Stomach (tissue), 19 donors: ENCODE measurements around the gene CD300LD. TPM values are rescaled to one million over a fixed set of nuclear protein-coding genes. Genes with fewer than 3 reads are reported as not detected.

ENCODE experiments used
- DNase-seq, 2 donors: peaks; one replicate each; pipeline versions ENCODE4 v3.0.0 to v3.0.0-alpha.2; 2013 to 2019
- H3K27ac ChIP-seq, 5 donors: fragments of 200-600 bp in 4 of 5; sonication (generic) in 4 of 5; one replicate each; pipeline ENCODE4 v1.5.1; 2013 to 2019; ENCODE audit warnings: mild to moderate bottlenecking in 1 of 5, moderate library complexity in 1 of 5
- H3K27me3 ChIP-seq, 3 donors: fragments of 200-600 bp; sonication (generic); one replicate each; pipeline ENCODE4 v1.5.1; 2017 to 2019; ENCODE audit warnings: mixed run types in 1 of 3
- H3K36me3 ChIP-seq, 4 donors: fragments of 200-600 bp; sonication (generic); 1 replicate in 3 of 4; 2 replicates in 1 of 4; pipeline ENCODE4 v1.5.1; 2016 to 2019
- H3K4me1 ChIP-seq, 4 donors: fragments of 200-600 bp; sonication (generic); one replicate each; pipeline ENCODE4 v1.5.1; 2016 to 2019
- H3K4me3 ChIP-seq, 4 donors: fragments of 200-600 bp; sonication (generic) in 3 of 4; one replicate each; pipeline ENCODE4 v1.5.1; 2016 to 2019; ENCODE audit warnings: mild to moderate bottlenecking in 1 of 4
- H3K9me3 ChIP-seq, 4 donors: fragments of 200-600 bp; sonication (generic); one replicate each; pipeline ENCODE4 v1.5.1; 2016 to 2019
- CTCF ChIP-seq, 7 experiments: fragments of 450-650 bp in 4 of 7; fragments of 200-600 bp in 3 of 7; sonication (generic) in 3 of 7; IDR thresholded peaks; one replicate each; pipeline ENCODE4 v1.5.1; 2016 to 2019; ENCODE audit warnings: antibody characterized with exemption in 7 of 7, control low read depth in 2 of 7, mild to moderate bottlenecking in 1 of 7
- EP300 ChIP-seq: sonication (generic); formaldehyde crosslinking; IDR thresholded peaks from one replicate; pipeline ENCODE4 v1.6.1; 2017; ENCODE audit warnings: antibody characterized with exemption
- POLR2A ChIP-seq, 4 donors: fragments of 450-650 bp; IDR thresholded peaks; one replicate each; pipeline ENCODE4 v1.6.1; 2016; ENCODE audit warnings: antibody characterized with exemption in 4 of 4, control low read depth in 2 of 4, mild to moderate bottlenecking in 1 of 4, moderate library complexity in 1 of 4
- POLR2AphosphoS5 ChIP-seq, 3 donors: sonication (generic); formaldehyde crosslinking; IDR thresholded peaks; one replicate each; pipeline ENCODE4 v1.6.1; 2016; ENCODE audit warnings: antibody characterized with exemption in 3 of 3
- WGBS, 5 donors: extraction: QIAGEN DNeasy Blood & Tissue Kit in 3 of 5; methylation state at CpG; one replicate each; pipeline versions ENCODE4 v1.1.5 to v1.1.7; 2013 to 2018; 5-methylcytosine and 5-hydroxymethylcytosine counted together
- intact Hi-C: fragments of 100-400 bp; cut with DNase I; formaldehyde crosslinking; loops from one replicate; pipeline ENCODE4 v1.15.1; 2023; ENCODE audit warnings: low total_unique reads
- long read RNA-seq, 10 donors: transcript quantifications; one replicate each; lab custom pipeline, GENCODE V29; 2026
- polyA plus RNA-seq, 3 donors: library from polyadenylated mRNA; stranded (reverse); fragments of 200-250 nt; gene quantifications; one replicate each; pipeline ENCODE4 v1.2.3, GENCODE V29; 2013
- total RNA-seq, 5 donors: library from RNA; depleted of rRNA; stranded (reverse); fragments of >200 nt; gene quantifications; one replicate each; pipeline versions ENCODE4 v1.1.0 to v1.2.3, GENCODE V29; 2014 to 2016
- donor health status: healthy with polysubstance abuse.
- donor health status: Bipolar disorder and iron deficiency.
- donor health status: healthy.

The CD300LD gene
- not detected for total RNA-seq
- polyA plus RNA-seq, result not detected
- long read RNA-seq, donor 1, result 0 reads
- long read RNA-seq, donor 2, result 0 reads
- long read RNA-seq, donor 3, result 0 reads
- long read RNA-seq, donor 4, result 0 reads
- long read RNA-seq, donor 5, result 0 reads
- long read RNA-seq, donor 6, result 0 reads
- long read RNA-seq, donor 7, result 0 reads
- long read RNA-seq, donor 8, result 0 reads
- long read RNA-seq, donor 9, result 0 reads
- long read RNA-seq, donor 10, result 0 reads

GRCh38 chr17:74592087-74592990 is at the start of gene CD300LD:
Gene CD300LD, minus strand, starts transcription at chr17:74592283. Its CDS starts 81 bp downstream, at chr17:74592202.
- intact Hi-C loops, result no loop called here
- no peak within 1 kb of the TSS for H3K27ac ChIP-seq
- H3K4me3 ChIP-seq, result no peak within 1 kb of the TSS
- peaks cover 0 to 35% (median 0%) of the 10 kb centered on the region in 3 donors for H3K27me3 ChIP-seq
- no peaks in the 10 kb centered on the region for H3K9me3 ChIP-seq
- no peaks in the 10 kb centered on the region for H3K36me3 ChIP-seq
- H3K4me1 ChIP-seq, result no peaks in the 10 kb centered on the region
- 68 to 79% (median 73%) methylated on average over 14 of the region's 14 CpGs for WGBS, 5 donors
- TF ChIP-seq EP300 (no peak), CTCF (IDR thresholded peaks at IDR 0.05) (no peak), POLR2A (IDR thresholded peaks at IDR 0.05) (no peak)
- no peak for DNase-seq

DNA sequence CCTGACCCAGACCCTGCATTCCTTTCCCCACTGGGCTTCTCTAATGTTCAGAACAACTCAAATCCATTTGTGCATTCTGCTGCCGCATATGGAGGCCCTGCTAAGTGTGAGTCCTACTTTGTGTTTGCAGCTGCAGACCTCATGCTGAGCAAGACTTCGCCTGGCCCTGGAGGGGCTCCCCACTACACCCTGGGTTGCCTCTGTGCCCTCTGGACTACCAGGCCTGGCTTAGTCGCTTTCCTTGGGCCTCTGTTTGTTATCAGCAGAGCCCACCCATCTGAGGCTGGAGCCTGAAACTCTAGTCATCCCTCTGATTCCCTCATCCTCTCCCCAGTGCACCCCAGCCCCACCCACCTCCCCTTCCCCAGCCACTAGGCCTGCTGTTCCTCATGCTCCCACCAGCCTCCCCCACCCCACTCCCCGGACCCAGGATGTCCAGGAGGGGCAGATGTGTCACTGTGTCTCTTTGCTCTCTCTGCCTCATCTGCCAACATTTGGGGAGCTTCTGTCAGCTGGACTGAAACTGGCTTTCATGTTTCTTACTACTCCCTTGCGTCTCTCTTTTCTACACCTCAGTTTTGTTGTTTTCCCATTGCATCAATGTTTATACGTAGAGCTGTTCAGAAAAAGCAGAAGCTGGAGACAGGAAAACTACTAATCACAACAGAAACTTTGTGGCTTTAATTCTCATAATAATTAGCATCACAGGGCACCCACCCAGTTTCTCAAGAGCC is 49.3 kb upstream of the CD300LD start:
- Histone ChIP-seq H3K36me3 (no peaks in the 10 kb centered on the region), H3K27me3 (peaks cover 0 to 54% (median under 1%) of the 10 kb centered on the region in 3 donors), H3K27ac (no peak overlapping the region), H3K4me1 (peaks cover 0 to 13% (median 0%) of the 10 kb centered on the region in 4 donors), H3K9me3 (no peaks in the 10 kb centered on the region), H3K4me3 (no peak overlapping the region)
- TF ChIP-seq CTCF (IDR thresholded peaks at IDR 0.05) (no peak), POLR2A (IDR thresholded peaks at IDR 0.05) (no peak), POLR2AphosphoS5 (IDR thresholded peaks at IDR 0.05) (no peak), EP300 (no peak)
- no peak for DNase-seq
- WGBS, 5 donors, result 63 to 71% (median 69%) methylated on average over 6 of the region's 6 CpGs
- intact Hi-C loops, result no loop called here

DNA sequence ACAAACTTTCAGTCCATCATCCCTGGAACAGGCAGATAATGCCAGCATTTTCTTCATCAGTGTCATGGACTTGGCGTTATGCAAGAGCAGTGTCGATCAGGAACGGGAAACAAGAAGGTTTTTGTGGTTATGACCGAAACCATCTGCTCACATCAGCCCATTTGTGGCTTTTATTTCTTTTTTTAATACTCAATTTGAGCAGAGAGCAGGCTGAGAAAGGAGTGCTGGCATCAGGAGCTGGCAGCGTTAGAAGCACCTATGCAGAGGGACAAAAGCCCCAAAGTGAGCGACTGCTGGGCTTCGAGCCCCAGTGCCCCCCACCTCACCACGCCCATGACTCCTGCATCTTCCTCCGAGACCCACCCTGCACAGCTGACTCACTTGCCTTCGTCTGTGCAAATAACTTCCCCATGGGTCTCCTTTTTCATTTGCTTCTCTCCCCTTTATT is 47.6 kb upstream of the CD300LD start:
- Histone ChIP-seq H3K36me3 (no peaks in the 10 kb centered on the region), H3K27me3 (peaks cover 0 to 61% (median 11%) of the 10 kb centered on the region in 3 donors), H3K9me3 (no peaks in the 10 kb centered on the region), H3K4me1 (peaks cover 0 to 13% (median 0%) of the 10 kb centered on the region in 4 donors), H3K27ac (no peak overlapping the region), H3K4me3 (no peak overlapping the region)
- intact Hi-C loops, result no loop called here
- TF ChIP-seq EP300, result no peak
- TF ChIP-seq POLR2AphosphoS5 (IDR thresholded peaks at IDR 0.05), result no peak
- no peak for TF ChIP-seq POLR2A (IDR thresholded peaks at IDR 0.05)
- TF ChIP-seq CTCF (IDR thresholded peaks at IDR 0.05), result no peak
- WGBS, 5 donors, result 58 to 71% (median 67%) methylated on average over 10 of the region's 10 CpGs
- no peak for DNase-seq

- no peaks in the 10 kb centered on the region for H3K9me3 ChIP-seq
- no peak overlapping the region for H3K4me3 ChIP-seq
- WGBS, 5 donors, result 13 to 33% (median 21%) methylated on average over 2 of the region's 2 CpGs
- H3K27ac ChIP-seq, result no peak overlapping the region
- no peak for TF ChIP-seq POLR2AphosphoS5 (IDR thresholded peaks at IDR 0.05)
- TF ChIP-seq CTCF (IDR thresholded peaks at IDR 0.05), result no peak
- TF ChIP-seq POLR2A (IDR thresholded peaks at IDR 0.05), result no peak
- no peak for TF ChIP-seq EP300
- no peak for DNase-seq
- peaks cover 0 to 72% (median 11%) of the 10 kb centered on the region in 3 donors for H3K27me3 ChIP-seq
- peaks cover 0 to 13% (median 0%) of the 10 kb centered on the region in 4 donors for H3K4me1 ChIP-seq
- intact Hi-C loops, result no loop called here
- no peaks in the 10 kb centered on the region for H3K36me3 ChIP-seq
Observed at GRCh38 chr17:74637926-74638325, 45.8 kb upstream of the CD300LD start.
